HepG2 (cell line): ENCODE results near the gene MYO1B. TPM values are rescaled to one million over a fixed set of nuclear protein-coding genes. Genes with fewer than 3 reads are reported as not detected.

Experiments used
- ARHGAP35 ChIP-seq: sonication (generic); formaldehyde crosslinking; IDR thresholded peaks from 2 replicates; pipeline ENCODE4 v1.9.0; 2022; ENCODE audit warnings: mild to moderate bottlenecking, inconsistent platforms, moderate library complexity, missing genetic modification reagents, borderline replicate concordance
- DMAP1 ChIP-seq: IDR thresholded peaks from 2 replicates; pipeline ENCODE4 v1.6.1; 2016
- FIP1L1 ChIP-seq: fragments of 200-400 bp; formaldehyde crosslinking; IDR thresholded peaks from 2 replicates; pipeline ENCODE4 v1.6.1; 2018; ENCODE audit warnings: low read depth, mild to moderate bottlenecking, low read length, moderate library complexity, borderline replicate concordance; ENCODE audit not compliant: insufficient read depth
- HES4 ChIP-seq: sonication (generic); formaldehyde crosslinking; IDR thresholded peaks from 2 replicates; pipeline ENCODE4 v1.9.0; 2021; ENCODE audit warnings: mild to moderate bottlenecking, missing genetic modification reagents, borderline replicate concordance
- HMG20A ChIP-seq: IDR thresholded peaks from 2 replicates; pipeline ENCODE4 v1.6.1; 2016; ENCODE audit warnings: borderline replicate concordance
- HNRNPUL1 ChIP-seq: fragments of 200-400 bp; formaldehyde crosslinking; IDR thresholded peaks from 2 replicates; pipeline ENCODE4 v1.6.1; 2017; ENCODE audit warnings: low read depth, mild to moderate bottlenecking, low read length, moderate library complexity
- KLF12 ChIP-seq: sonication (generic); formaldehyde crosslinking; IDR thresholded peaks from 2 replicates; pipeline ENCODE4 v1.4.0; 2020; ENCODE audit warnings: missing genetic modification reagents, borderline replicate concordance
- KMT2A ChIP-seq: sonication (generic); formaldehyde crosslinking; IDR thresholded peaks from 2 replicates; pipeline ENCODE4 v1.4.0; 2020; ENCODE audit warnings: missing genetic modification reagents
- POGZ ChIP-seq: sonication (generic); formaldehyde crosslinking; IDR thresholded peaks from 2 replicates; pipeline ENCODE4 v1.4.0; 2020; ENCODE audit warnings: mild to moderate bottlenecking, missing genetic modification reagents
- YY1 ChIP-seq: IDR thresholded peaks from 2 replicates; pipeline ENCODE4 v1.6.1; 2011; ENCODE audit warnings: low read length, low read depth, moderate library complexity, mild to moderate bottlenecking; ENCODE audit not compliant: insufficient read depth, insufficient replicate concordance
- ZNF451 ChIP-seq: sonication (generic); formaldehyde crosslinking; IDR thresholded peaks from 2 replicates; pipeline ENCODE4 v1.5.0; 2020; ENCODE audit warnings: mild to moderate bottlenecking, missing genetic modification reagents
- ZNF780A ChIP-seq: sonication (generic); formaldehyde crosslinking; IDR thresholded peaks from 2 replicates; pipeline ENCODE4 v1.8.0; 2022; ENCODE audit warnings: mild to moderate bottlenecking, missing genetic modification reagents, moderate library complexity
- polyA plus RNA-seq, 8 experiments: library from polyadenylated mRNA; depleted of rRNA in 3 of 8; stranded (reverse) in 7 of 8; unstranded in 1 of 8; fragments of >200 nt; fragmentation: Illumina TruSeq in 4 of 8; extraction: Trizol in 4 of 8; gene quantifications; 2 replicates each; pipeline versions ENCODE4 v1.2.1 to v1.2.3, GENCODE V29; 2011 to 2016; ENCODE audit warnings: low read depth in 4 of 8, missing spikeins in 1 of 8, mixed read lengths in 1 of 8; ENCODE audit not compliant: insufficient read depth in 1 of 8
- total RNA-seq, 5 experiments: library from RNA; depleted of rRNA; stranded (reverse); fragments of >200 nt; fragmentation: Illumina TruSeq; extraction: Trizol; gene quantifications; 2 replicates each; pipeline ENCODE4 v1.2.3, GENCODE V29; 2016; ENCODE audit warnings: low read depth in 1 of 5
- TF ChIP-seq, protein P1 (sequence below): IDR thresholded peaks from 2 replicates; pipeline ENCODE4 v1.6.1; 2016
- TF ChIP-seq, protein P2 (sequence below): sonication (generic); formaldehyde crosslinking; IDR thresholded peaks from 2 replicates; pipeline ENCODE4 v1.4.0; 2020; ENCODE audit warnings: missing genetic modification reagents, borderline replicate concordance
- TF ChIP-seq, protein P3 (sequence below): sonication (generic); formaldehyde crosslinking; IDR thresholded peaks from 2 replicates; pipeline ENCODE4 v1.8.1; 2023; ENCODE audit warnings: mild to moderate bottlenecking, missing genetic modification reagents
- TF ChIP-seq, protein P4 (sequence below): sonication (generic); formaldehyde crosslinking; IDR thresholded peaks from 2 replicates; pipeline ENCODE4 v1.9.0; 2021; ENCODE audit warnings: missing genetic modification reagents, mild to moderate bottlenecking, borderline replicate concordance

MYO1B gene
- total and polyA plus RNA-seq, 2 of the 13 experiments (the other 11 are each of a cell fraction or from before 2014, with no cell fraction given), result 36.9 to 89.8 TPM

DNA sequence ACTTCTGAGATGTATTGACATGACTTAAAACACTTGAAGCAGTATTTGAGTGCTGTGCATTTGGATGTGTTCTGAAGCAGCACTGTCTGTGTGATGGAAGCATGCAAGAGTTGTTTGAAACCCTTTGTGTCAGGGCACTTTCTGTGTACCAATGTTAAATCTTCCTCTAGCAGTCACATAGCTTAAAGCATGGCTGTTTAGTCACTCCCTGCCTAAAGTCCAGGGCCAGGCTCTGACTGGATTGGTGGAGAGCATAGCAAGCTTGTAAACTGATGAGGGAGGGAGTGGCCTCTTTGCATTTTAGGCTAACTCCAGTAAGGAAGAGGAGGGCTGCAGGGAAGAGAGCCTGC lies 73.5 kb downstream of the MYO1B start (continued):
- TF ChIP-seq, protein P1, sequence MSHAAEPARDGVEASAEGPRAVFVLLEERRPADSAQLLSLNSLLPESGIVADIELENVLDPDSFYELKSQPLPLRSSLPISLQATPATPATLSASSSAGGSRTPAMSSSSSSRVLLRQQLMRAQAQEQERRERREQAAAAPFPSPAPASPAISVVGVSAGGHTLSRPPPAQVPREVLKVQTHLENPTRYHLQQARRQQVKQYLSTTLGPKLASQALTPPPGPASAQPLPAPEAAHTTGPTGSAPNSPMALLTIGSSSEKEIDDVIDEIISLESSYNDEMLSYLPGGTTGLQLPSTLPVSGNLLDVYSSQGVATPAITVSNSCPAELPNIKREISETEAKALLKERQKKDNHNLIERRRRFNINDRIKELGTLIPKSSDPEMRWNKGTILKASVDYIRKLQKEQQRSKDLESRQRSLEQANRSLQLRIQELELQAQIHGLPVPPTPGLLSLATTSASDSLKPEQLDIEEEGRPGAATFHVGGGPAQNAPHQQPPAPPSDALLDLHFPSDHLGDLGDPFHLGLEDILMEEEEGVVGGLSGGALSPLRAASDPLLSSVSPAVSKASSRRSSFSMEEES, result 0 out of 2 replicates have a peak, but pooled peaks have one; percentile 32
- no peak for TF ChIP-seq ARHGAP35 (CRISPR knock-in tag)
- no peak; the same call in 1 of the 2 replicates for TF ChIP-seq HMG20A (CRISPR knock-in tag)
- no peak for TF ChIP-seq ZNF451 (CRISPR knock-in tag)
- no peak for TF ChIP-seq HES4 (CRISPR knock-in tag)
- TF ChIP-seq, protein P2, sequence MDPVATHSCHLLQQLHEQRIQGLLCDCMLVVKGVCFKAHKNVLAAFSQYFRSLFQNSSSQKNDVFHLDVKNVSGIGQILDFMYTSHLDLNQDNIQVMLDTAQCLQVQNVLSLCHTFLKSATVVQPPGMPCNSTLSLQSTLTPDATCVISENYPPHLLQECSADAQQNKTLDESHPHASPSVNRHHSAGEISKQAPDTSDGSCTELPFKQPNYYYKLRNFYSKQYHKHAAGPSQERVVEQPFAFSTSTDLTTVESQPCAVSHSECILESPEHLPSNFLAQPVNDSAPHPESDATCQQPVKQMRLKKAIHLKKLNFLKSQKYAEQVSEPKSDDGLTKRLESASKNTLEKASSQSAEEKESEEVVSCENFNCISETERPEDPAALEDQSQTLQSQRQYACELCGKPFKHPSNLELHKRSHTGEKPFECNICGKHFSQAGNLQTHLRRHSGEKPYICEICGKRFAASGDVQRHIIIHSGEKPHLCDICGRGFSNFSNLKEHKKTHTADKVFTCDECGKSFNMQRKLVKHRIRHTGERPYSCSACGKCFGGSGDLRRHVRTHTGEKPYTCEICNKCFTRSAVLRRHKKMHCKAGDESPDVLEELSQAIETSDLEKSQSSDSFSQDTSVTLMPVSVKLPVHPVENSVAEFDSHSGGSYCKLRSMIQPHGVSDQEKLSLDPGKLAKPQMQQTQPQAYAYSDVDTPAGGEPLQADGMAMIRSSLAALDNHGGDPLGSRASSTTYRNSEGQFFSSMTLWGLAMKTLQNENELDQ (CRISPR knock-in tag), result no peak
- TF ChIP-seq, protein P3, sequence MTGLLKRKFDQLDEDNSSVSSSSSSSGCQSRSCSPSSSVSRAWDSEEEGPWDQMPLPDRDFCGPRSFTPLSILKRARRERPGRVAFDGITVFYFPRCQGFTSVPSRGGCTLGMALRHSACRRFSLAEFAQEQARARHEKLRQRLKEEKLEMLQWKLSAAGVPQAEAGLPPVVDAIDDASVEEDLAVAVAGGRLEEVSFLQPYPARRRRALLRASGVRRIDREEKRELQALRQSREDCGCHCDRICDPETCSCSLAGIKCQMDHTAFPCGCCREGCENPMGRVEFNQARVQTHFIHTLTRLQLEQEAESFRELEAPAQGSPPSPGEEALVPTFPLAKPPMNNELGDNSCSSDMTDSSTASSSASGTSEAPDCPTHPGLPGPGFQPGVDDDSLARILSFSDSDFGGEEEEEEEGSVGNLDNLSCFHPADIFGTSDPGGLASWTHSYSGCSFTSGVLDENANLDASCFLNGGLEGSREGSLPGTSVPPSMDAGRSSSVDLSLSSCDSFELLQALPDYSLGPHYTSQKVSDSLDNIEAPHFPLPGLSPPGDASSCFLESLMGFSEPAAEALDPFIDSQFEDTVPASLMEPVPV, result 0 out of 2 replicates have a peak, but pooled peaks have one; percentile 38
- TF ChIP-seq, protein P4, sequence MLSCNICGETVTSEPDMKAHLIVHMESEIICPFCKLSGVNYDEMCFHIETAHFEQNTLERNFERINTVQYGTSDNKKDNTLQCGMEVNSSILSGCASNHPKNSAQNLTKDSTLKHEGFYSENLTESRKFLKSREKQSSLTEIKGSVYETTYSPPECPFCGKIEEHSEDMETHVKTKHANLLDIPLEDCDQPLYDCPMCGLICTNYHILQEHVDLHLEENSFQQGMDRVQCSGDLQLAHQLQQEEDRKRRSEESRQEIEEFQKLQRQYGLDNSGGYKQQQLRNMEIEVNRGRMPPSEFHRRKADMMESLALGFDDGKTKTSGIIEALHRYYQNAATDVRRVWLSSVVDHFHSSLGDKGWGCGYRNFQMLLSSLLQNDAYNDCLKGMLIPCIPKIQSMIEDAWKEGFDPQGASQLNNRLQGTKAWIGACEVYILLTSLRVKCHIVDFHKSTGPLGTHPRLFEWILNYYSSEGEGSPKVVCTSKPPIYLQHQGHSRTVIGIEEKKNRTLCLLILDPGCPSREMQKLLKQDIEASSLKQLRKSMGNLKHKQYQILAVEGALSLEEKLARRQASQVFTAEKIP (CRISPR knock-in tag), result no peak
- peak; percentile 56 for TF ChIP-seq DMAP1 (CRISPR knock-in tag)
- TF ChIP-seq KLF12, result no peak
- no peak for TF ChIP-seq ZNF780A (CRISPR knock-in tag)
- TF ChIP-seq KMT2A (CRISPR knock-in tag), result 0 out of 2 replicates have a peak, but pooled peaks have one; percentile 30
- peak; percentile 88 for TF ChIP-seq POGZ (CRISPR knock-in tag)
- no peak for TF ChIP-seq HNRNPUL1
- no peak for TF ChIP-seq FIP1L1
- TF ChIP-seq YY1, result no peak
